ENCODE results near the gene CCNI2. TPM values are rescaled to one million over a fixed set of nuclear protein-coding genes. Genes with fewer than 3 reads are reported as not detected.

CCNI2 gene
- polyA plus RNA-seq, 1 experiment = not detected

DNA sequence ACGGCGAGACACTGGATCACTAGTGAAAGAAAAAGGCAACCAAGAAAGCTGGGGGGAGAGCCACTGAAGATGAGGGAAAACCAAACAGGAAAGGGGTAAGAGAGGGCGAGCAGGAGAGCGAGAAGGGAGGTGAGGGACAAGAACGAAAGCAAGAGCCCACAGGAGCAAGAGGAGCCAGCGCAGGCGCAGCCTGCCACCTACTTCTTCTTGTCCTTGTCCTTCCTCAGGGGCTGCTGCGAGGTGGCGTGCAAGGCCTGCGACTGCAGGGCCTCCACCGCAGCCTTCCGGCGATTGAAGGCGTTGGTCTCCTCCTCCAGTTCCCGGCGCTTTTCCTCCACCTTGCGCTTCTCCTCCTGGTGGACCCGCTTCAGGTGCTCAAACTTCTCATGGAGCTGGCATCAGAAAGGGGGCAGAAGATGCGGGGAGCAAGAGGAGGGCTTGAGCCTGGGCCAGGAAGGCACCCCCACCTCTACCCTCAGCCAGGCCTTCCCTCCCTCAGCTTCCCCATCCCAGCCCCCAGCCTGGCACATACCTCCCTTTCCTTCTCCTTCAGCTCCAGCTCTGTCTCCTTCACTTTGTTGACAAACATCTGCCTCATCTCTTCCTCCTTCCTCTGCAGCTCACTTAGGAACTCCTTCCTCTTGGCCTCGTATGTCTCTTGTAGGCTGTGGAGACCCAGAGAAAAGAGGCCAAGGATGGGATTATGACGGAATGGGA, 13.5 kb downstream of the CCNI2 start:
- Histone ChIP-seq H3K9me3 (ENCODE audit: control insufficient read depth, insufficient read depth, low read length) (no peaks in the 10 kb centered on the region), H3K27ac (ENCODE audit: low read depth, low read length) (no peak overlapping the region), H3K27me3 (ENCODE audit: control insufficient read depth, insufficient read depth, low read length) (no peaks in the 10 kb centered on the region), H3K4me3 (ENCODE audit: low read depth, low read length) (no peak overlapping the region)
- ChIA-PET POLR2A (interaction anchor here (0.5 kb wide), 1 partner anchor 59 kb away, joined by 4 read pairs; no protein-coding TSS in a partner anchor), CTCF (interaction anchor here (1.6 kb wide), 1 partner anchor 59 kb away, joined by 4 read pairs; no protein-coding TSS in a partner anchor)
- DNase-seq (ENCODE audit: low read depth, low spot score) = no peak
- TF ChIP-seq, protein P1, sequence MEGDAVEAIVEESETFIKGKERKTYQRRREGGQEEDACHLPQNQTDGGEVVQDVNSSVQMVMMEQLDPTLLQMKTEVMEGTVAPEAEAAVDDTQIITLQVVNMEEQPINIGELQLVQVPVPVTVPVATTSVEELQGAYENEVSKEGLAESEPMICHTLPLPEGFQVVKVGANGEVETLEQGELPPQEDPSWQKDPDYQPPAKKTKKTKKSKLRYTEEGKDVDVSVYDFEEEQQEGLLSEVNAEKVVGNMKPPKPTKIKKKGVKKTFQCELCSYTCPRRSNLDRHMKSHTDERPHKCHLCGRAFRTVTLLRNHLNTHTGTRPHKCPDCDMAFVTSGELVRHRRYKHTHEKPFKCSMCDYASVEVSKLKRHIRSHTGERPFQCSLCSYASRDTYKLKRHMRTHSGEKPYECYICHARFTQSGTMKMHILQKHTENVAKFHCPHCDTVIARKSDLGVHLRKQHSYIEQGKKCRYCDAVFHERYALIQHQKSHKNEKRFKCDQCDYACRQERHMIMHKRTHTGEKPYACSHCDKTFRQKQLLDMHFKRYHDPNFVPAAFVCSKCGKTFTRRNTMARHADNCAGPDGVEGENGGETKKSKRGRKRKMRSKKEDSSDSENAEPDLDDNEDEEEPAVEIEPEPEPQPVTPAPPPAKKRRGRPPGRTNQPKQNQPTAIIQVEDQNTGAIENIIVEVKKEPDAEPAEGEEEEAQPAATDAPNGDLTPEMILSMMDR (IDR thresholded peaks at IDR 0.05; ENCODE audit: low read depth, low read length) = no peak

DNA sequence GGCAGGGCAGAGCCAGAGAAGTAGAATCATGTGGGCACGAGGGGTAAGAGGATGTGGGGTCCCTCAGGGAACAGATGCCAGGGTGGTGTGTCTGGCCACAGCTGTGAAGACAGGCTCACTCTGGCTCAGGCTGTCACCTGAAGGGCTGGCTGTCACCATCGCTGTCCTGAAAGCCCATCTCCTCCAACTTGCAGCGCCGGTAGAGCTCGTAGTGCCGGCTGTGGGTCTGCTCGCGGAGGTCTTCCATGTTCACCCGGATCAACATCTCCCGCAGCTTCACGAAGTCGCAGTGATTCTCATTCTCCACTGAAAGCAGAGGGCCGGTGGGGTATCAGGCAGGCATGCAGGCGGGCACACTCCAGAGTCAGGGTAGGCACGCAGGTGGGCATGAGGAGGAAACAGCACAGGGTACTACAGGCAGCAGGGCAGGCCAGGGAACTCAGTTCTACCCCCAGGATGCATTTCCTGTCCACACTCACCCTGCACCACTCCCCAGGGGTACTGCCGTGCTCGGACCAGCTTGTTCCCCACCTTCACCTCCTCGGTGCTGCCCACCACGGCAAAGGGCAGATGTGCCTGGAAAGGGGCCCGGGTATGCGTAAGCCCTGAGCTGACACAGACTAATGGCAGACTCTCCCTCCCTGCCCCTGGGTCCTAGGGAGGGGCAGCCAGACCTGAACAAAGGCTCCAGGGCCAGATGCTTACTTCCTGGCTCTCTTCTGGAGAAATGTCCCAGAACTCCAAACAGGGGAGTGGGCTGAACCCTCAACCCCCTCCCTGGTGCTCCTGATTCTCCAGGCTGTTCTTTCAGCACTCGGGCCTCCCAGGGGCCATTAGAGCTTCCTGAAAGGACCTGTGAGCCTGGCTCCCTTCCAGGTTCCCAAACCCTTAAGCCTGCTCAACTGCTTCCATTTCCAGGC, 14.4 kb downstream of the CCNI2 start:
- ChIA-PET POLR2A (interaction anchor here (0.5 kb wide), 1 partner anchor 58 kb away, joined by 4 read pairs; no protein-coding TSS in a partner anchor), CTCF (interaction anchor here (1.6 kb wide), 1 partner anchor 59 kb away, joined by 4 read pairs; no protein-coding TSS in a partner anchor)
- H3K9me3 ChIP-seq (ENCODE audit: control insufficient read depth, insufficient read depth, low read length) = no peaks in the 10 kb centered on the region
- no peak overlapping the region for H3K27ac ChIP-seq (ENCODE audit: low read depth, low read length)
- H3K4me3 ChIP-seq (ENCODE audit: low read depth, low read length) = no peak overlapping the region
- H3K27me3 ChIP-seq (ENCODE audit: control insufficient read depth, insufficient read depth, low read length) = no peaks in the 10 kb centered on the region
- TF ChIP-seq, protein P1 (IDR thresholded peaks at IDR 0.05; ENCODE audit: low read depth, low read length) = no peak
- DNase-seq (ENCODE audit: low read depth, low spot score) = no peak

DNA sequence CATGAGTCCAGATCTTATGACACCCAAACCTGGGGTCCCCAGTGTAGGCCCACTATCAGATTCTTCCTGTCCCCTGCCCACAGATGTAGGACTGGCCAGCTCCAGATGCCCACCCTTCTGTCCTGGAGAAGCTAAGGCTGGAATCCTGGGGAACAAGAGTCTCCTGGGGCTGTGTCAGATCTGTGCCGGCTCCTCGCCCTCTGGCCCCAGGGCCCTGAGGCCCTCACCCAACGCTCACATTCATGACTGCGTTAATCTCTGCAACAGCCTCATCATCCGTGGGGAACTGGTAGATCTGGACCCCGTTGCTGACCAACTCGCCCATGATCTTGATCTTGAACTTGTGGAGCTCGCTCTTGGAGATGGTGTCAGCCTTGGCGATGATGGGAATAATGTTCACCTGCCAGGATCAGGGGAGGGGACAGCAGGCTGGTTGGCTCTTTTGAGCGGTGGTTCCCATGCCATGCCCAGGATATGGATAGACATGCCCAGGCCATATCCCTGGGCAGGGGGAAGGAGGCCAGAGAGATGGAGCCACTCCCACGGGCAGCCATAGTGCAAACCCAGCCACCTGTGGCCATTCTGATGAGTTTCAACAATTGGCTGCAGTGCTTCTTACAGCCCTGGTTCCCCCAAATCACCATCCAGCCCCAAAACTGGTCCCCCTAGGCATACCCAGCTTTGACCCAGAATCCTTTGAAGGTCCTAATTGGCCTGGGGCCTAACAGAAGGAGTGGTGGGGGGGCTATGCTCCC, 15.2 kb downstream of the CCNI2 start:
- TF ChIP-seq, protein P1 (IDR thresholded peaks at IDR 0.05; ENCODE audit: low read depth, low read length) = no peak
- no peaks in the 10 kb centered on the region for H3K27me3 ChIP-seq (ENCODE audit: control insufficient read depth, insufficient read depth, low read length)
- ChIA-PET POLR2A (no interaction called here), CTCF (no interaction called here)
- H3K9me3 ChIP-seq (ENCODE audit: control insufficient read depth, insufficient read depth, low read length) = no peaks in the 10 kb centered on the region
- H3K27ac ChIP-seq (ENCODE audit: low read depth, low read length) = no peak overlapping the region
- no peak for DNase-seq (ENCODE audit: low read depth, low spot score)
- no peak overlapping the region for H3K4me3 ChIP-seq (ENCODE audit: low read depth, low read length)

DNA sequence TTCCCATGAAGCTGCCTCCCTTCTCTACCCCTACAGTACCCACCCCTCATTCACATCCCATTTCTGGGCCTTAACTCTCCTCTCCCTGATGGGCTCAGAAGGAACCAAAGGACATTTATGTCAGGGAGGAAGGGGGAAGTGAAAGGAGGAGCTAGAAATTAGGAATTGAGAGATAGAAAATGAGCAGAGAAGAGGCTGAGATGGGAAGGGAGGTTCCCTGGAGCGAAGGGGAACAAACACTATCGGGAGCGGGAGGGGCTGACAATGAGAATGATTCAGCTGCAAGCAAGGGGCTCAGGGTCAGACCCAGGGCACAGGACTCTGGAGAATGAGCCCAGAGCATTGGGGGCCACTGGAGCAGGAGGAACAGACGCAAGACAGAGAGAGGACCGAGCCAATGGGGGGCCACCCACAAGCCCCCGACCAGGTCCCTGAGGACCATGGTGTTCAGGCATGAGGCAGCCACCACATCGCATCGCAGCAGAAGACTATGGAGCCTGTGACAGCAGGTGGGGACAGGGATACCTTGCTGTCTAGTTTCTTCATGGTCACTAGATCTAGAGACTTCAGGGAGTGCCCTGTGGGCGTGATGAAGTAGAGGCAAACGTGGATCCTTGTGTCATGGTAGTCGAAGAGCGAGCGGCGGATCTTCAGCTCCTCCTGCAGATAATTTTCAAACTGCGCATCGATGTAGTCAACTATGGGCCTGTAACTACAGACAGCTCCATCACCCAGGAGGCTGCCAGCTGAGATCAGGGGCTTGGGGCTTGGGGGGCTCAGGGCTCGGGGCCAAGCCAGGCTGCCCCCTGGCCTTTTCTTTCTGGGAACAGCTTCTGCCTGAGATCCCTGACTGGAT, 16.2 kb downstream of the CCNI2 start:
- DNase-seq (ENCODE audit: low read depth, low spot score) = no peak
- POLR2A ChIA-PET = no interaction called here
- TF ChIP-seq, protein P1 (IDR thresholded peaks at IDR 0.05; ENCODE audit: low read depth, low read length) = no peak
- CTCF ChIA-PET = no interaction called here
- Histone ChIP-seq H3K27me3 (ENCODE audit: control insufficient read depth, insufficient read depth, low read length) (no peaks in the 10 kb centered on the region), H3K9me3 (ENCODE audit: control insufficient read depth, insufficient read depth, low read length) (no peaks in the 10 kb centered on the region), H3K4me3 (ENCODE audit: low read depth, low read length) (no peak overlapping the region), H3K27ac (ENCODE audit: low read depth, low read length) (no peak overlapping the region)
